ENCODE measurements around the gene JMJD8.
"Not testable (repeated sequence)": the region's sequence is repeated elsewhere in the genome, so short reads cannot be mapped to it uniquely, and the experiment has no call there.

Gene JMJD8

GRCh38 chr16:692356-693108 is 8.4 kb upstream of the JMJD8 start:
- no peak for DNase-seq (ENCODE audit: low read depth)

- DNase-seq (ENCODE audit: low read depth) = not testable (repeated sequence)
These were observed 7.1 kb upstream of the JMJD8 start for GRCh38 chr16:691242-691641.

- no peak for DNase-seq (ENCODE audit: low read depth)
These were observed 5.2 kb upstream of the JMJD8 start for GRCh38 chr16:689175-689897.

- no peak for DNase-seq (ENCODE audit: low read depth)
These were observed 3.4 kb upstream of the JMJD8 start for GRCh38 chr16:687499-687898.

- DNase-seq (ENCODE audit: low read depth) = no peak
These were observed 2.5 kb upstream of the JMJD8 start for GRCh38 chr16:686459-687260.

- peak; percentile 57 for DNase-seq (ENCODE audit: low read depth)
These were observed 1.8 kb upstream of the JMJD8 start for GRCh38 chr16:685967-686366.

- no peak for DNase-seq (ENCODE audit: low read depth)
These were observed 995 bp upstream of the JMJD8 start for GRCh38 chr16:684961-685696.

GRCh38 chr16:683396-684070 is 601 bp downstream of the JMJD8 start:
- DNase-seq (ENCODE audit: low read depth) = no peak

- DNase-seq (ENCODE audit: low read depth) = no peak
These were observed 1.4 kb downstream of the JMJD8 start for GRCh38 chr16:682493-683395.

- DNase-seq (ENCODE audit: low read depth) = peak; percentile 54
These were observed 2.2 kb downstream of the JMJD8 start for GRCh38 chr16:681746-682427.

- DNase-seq (ENCODE audit: low read depth) = peak; percentile 52
These were observed 3.0 kb downstream of the JMJD8 start for GRCh38 chr16:680967-681745.

- no peak for DNase-seq (ENCODE audit: low read depth)
These were observed 3.5 kb downstream of the JMJD8 start for GRCh38 chr16:680625-680945.

GRCh38 chr16:679814-680624 is 4.1 kb downstream of the JMJD8 start, which contains the start of gene STUB1:
TSS of gene STUB1 (plus strand) at chr16:680410. CDS start at chr16:680526, 116 bp downstream.
- DNase-seq (ENCODE audit: low read depth) = peak; percentile 83

GRCh38 chr16:678858-679813 is 5.0 kb downstream of the JMJD8 start:
- DNase-seq (ENCODE audit: low read depth) = peak; percentile 52

GRCh38 chr16:678209-678857 is 5.8 kb downstream of the JMJD8 start:
- no peak for DNase-seq (ENCODE audit: low read depth)

Data from ELR (cell line).